Stomach (tissue), 4 donors: ENCODE data around the gene RASSF9.

Experiments used
- CTCF ChIP-seq, 7 experiments: fragments of 450-650 bp in 4 of 7; fragments of 200-600 bp in 3 of 7; sonication (generic) in 3 of 7; IDR thresholded peaks; one replicate each; pipeline ENCODE4 v1.5.1; 2016 to 2019; ENCODE audit warnings: antibody characterized with exemption in 7 of 7, control low read depth in 2 of 7, mild to moderate bottlenecking in 1 of 7
- EP300 ChIP-seq: sonication (generic); formaldehyde crosslinking; IDR thresholded peaks from one replicate; pipeline ENCODE4 v1.6.1; 2017; ENCODE audit warnings: antibody characterized with exemption
- POLR2A ChIP-seq, 4 donors: fragments of 450-650 bp; IDR thresholded peaks; one replicate each; pipeline ENCODE4 v1.6.1; 2016; ENCODE audit warnings: antibody characterized with exemption in 4 of 4, control low read depth in 2 of 4, mild to moderate bottlenecking in 1 of 4, moderate library complexity in 1 of 4
- POLR2AphosphoS5 ChIP-seq, 3 donors: sonication (generic); formaldehyde crosslinking; IDR thresholded peaks; one replicate each; pipeline ENCODE4 v1.6.1; 2016; ENCODE audit warnings: antibody characterized with exemption in 3 of 3

GRCh38 chr12:85877459-85877858 lies 41.2 kb upstream of the RASSF9 start:
- TF ChIP-seq CTCF (IDR thresholded peaks at IDR 0.05): no peak
- TF ChIP-seq EP300: no peak
- no peak for TF ChIP-seq POLR2A (IDR thresholded peaks at IDR 0.05)
- TF ChIP-seq POLR2AphosphoS5 (IDR thresholded peaks at IDR 0.05): no peak
